Activated T-cell treated with anti-CD3 and anti-CD28 coated beads, Interleukin-2, amount 50 U/mL, for 48 hours (primary cell): ENCODE measurements around the gene MARCHF6.
"Not testable (repeated sequence)": the region's sequence is repeated elsewhere in the genome, so short reads cannot be mapped to it uniquely, and the experiment has no call there.

Experiments
- DNase-seq, 2 experiments: peaks; one replicate each; pipeline ENCODE4 v3.0.0-alpha.2; 2020

MARCHF6 gene

DNA sequence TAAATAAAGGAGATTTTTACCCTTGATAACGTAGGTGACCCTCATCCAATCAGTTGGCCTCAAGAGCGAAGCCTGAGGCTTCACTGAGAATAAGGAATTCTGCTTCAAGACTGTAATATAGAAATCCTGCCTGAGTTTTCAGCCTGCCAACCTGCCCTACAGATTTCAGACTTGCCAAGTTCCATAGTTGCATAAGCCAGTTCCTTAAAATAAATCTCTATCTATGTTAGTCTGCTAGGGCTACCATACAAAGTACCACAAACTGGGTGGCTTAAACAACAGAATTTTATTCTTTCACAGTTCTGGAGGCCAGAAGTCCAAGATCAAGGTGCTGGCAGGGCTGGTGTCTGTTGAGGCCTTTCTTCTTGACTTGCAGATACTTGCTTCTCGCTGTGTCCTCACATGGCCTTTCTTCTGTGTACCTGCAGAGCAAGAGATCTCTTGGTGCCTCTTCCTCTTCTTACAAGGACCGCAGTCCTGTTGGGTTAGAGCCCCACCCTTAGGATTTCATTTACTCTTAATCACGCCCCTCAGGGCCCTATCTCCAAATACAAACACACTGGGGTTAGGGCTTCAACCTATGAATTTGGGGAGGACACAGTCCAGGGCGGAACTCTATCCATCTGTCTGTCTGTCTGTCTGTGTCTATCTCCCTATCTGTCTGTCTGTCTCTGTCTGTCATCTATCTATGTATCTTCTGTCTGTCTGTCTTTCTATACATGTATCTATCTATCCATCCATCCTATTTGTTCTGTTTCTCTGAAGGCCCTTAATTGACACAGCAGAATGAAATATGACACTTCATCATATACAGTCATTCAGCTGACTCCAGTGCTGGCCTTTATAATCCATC lies 28.8 kb upstream of the MARCHF6 start:
- DNase-seq, result no peak

DNA sequence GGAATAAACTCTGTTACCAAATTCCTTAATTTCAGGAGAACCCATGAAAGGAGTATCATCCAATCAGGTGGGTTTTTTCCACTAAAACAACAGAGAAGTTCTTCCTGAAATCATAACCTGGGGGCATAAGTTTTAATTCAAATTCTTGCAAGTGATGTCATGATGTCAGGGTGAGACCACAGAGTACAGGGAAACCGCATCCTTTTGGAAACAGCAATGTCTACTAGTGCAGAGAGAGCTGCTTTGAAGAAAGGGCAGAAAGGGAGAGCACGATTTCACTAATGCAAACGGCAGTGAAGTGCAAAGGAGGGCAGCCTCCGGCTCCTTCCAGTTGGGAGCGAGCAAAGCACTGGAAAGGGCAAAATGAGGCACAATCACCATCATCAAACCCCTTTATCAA lies 25.2 kb upstream of the MARCHF6 start:
- no peak for DNase-seq

DNA sequence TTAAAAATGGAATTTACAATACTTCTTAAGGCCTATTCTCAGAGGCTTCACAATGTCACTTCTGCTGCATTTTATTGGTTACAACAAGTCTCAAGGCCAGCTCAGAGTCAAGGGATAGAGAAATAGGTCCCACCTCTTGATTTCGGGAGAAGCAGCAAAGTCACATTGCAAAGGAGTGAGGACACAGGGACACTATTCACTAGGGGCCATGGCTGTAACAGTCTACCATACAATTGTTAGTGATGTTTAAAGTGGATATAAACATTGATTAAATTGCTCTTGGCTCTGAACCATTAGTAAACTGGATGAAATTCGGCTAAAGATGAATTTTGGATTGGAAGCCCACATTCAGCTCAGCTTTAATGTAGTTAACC lies 24.1 kb upstream of the MARCHF6 start:
- no peak for DNase-seq

DNA sequence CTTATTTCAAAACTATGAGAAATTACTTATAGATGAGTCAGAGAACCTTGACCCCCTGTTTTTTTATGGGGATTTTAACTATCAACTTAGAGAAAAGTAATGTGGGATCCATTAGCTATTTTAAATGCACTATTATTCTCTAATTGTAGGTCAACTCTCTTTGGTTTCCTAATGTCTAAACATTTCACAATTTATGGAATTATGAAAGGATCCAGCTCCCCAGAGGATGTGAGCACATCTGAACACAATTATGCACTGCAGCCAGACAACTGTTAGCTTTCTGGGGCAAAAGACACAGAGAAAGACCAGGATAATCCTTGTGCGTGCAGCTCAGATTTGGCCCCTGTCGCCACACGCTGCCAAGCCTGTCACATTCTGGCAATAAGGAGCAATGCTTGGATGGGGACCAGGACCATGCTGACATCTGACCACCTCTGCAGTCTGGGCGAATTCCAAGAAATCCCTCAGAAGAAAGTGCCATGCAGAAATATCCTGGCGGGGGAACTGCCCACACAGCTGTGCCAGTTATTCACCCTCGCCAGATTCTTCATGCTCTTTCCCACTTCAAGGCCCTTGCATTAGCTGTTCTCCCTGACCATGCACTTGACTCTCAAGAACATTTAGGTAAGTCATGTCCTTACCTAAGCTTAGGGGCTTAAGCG lies 23.5 kb upstream of the MARCHF6 start:
- no peak for DNase-seq

DNA sequence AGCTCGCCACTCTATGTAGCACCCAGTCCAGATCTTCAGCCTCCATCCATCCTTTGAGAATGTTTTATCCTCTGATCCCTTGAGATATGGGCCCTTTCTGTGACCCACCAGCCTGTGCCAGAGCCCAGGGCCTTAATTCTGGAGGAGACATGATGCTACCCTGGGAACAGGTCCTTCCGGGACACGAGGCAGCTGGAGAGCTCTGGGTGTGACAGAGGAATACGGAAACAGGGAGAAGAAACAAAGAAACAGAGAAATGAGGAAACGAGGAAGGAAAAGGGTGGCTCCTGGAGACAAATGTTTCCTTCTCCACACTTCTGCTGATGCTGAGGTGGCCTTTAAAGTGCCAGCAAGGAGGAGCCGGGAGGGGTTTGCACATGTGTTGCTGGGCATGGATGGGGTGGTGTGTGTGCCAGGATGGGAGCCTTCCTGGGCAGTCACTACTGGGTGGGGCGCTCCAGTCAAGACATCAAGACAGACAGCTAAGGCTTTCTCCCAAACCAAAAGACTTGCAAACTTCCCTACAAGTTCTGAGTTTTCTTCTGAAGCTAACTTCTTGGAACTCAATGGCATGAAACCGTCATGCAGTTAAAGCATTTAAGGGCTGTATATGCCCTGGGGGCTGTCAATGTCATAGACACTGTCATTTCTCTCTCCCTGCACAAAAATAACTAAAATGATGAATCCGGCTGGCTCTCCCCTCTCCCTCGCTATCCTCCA lies 22.8 kb upstream of the MARCHF6 start:
- no peak for DNase-seq

DNA sequence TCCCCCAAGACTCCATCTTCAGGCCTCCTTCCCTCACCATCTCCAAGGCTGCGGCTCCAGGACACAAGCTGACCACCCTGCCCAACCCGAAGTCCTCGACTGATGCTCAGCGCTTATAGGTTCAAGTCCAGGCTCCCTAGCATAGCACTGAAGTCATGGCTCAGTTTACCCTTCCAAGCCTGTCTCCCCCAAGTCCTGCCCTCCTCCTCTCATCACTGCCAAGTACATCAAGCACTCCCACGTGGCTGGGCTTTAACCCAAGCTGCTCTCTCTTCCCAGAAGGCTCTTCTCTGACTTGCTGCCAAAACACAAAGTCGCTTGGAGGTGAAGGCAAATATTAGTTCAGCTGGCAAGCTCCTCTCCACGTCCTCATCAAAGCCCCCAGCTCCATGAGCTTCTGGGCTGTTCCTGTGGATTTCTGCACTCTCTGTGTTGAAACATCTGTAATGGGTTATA lies 22.1 kb upstream of the MARCHF6 start:
- no peak for DNase-seq

DNA sequence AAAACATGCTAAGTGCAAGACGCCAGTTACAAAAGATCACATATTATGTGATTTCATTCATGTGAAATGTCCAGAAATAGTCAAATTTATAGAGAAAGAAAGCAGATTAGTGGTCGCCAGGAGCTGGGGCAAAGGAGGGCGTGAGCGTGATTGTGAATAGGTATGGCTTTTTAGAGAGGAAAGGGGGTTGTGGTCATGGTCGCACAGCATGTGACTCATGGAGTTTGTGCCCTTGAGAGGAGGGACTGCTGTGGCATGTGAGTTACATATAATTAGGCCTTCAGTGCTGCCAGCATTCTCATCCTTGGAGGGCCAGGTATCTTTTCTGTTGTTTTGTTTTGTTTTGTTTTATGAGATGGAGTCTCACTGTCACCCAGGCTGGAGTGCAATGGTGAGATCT lies 21.2 kb upstream of the MARCHF6 start:
- DNase-seq, result no peak

DNA sequence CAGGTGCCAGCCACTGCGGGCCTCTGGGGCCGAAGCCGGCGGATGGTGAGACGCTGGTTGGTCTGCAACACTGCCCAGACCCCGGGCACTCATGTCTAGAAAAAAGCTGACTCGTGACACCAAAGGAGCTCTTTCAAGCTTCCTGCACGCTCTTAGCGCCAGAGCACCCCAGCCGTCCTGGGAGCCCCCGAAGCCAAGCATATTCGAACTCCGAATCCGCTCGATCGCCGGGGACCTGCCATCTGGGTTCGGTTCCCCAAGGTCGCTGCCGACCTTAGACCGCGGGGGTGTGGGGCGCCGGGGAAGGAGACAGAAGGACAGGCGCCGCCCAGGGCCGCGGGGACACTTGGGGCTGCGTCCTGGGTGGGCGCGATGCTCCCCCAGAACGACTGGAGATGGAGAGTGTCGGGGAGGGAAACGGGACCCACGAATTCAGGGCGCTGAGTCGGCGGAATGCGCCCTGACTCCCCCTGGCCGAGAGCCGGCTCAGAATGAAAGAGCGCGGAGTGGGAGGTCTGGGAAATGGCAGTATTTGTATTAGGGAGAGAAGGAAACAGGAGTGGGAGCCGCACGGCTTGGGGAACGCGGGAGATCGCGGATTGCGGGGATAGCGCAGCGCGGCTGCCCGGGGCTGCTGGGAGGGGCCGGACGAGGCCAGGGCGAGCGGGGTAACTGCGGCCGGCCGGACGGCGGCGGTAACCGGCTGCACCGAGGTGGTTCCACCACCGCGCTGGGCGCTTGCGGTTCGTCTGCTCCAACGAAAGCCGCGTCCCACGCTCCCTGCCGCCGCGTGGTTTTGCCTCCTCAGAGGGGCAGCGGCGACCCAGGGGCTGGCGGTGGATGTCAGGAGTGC lies 20.1 kb upstream of the MARCHF6 start:
- peak; percentile 23 to 39 for DNase-seq

DNA sequence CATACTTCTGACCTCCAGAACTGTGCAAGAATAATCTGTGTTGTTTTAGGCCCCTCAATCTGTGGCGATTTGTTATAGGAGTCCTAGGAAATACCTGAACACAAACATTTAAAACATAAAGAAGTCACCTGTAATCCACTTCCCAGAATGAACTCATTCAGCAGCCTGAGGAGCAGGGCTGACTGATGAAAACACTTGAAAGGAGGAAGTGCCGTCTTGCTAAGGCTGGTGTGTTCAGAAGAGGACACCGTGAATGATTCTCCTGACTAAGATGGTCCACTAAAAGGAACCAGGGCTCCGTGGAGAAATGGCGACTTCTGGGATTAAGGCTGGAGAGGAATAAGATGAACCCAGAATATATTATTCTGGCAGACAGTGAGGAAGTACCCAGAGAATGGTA lies 18.7 kb upstream of the MARCHF6 start:
- DNase-seq, result no peak

DNA sequence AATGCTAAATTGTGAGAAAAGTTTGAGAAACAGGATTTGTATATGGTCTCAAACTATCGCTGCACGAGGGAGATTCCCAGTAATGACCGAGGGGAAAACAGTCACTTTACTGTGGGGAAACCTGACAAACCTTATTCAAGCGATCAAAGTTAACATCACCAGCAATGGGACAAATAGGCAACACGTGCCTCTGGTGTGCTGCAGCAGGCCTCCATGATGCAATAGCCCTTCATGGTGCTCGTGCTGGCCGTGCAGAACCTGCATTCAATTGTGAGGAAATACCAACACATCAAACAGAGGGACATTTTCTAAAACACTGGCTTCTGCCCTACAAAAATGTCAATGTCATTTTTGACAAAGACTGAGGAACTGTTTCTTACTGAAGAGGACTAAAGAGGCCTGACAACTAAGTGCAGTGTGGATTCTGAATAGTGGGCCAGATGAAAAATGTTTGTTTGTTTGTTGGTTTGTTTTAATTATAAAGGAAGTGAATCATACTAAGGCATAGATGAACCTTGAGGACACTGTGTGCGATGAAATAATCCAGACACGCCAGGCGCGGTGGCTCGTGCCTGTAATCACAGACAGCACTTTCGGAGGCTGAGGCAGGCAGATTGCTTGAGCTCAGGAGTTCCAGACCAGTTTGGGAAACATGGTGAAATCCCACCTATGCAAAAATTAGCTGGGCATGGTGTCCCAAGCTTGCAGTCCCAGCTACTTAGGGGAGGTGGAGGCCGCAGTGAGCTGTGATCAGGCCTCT lies 17.6 kb upstream of the MARCHF6 start:
- no peak for DNase-seq

DNA sequence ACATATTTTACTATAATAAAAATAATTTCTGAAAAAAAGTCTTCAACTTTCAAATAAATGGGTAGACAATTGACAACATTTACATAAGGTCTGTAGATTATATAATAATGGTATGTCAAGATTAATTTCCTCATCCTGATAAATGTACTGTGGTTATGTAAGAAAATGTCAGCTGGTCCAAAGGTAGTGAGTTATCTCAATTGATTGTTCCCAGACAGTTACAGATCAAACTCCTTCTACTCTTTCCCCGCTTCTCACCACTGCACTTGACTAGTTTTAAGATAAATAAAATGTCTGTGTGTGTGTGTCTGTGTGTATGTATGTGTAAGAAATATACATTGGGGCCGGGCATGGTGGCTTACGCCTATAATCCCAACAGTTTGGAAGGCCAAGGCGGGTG lies 16.4 kb upstream of the MARCHF6 start:
- no peak for DNase-seq

DNA sequence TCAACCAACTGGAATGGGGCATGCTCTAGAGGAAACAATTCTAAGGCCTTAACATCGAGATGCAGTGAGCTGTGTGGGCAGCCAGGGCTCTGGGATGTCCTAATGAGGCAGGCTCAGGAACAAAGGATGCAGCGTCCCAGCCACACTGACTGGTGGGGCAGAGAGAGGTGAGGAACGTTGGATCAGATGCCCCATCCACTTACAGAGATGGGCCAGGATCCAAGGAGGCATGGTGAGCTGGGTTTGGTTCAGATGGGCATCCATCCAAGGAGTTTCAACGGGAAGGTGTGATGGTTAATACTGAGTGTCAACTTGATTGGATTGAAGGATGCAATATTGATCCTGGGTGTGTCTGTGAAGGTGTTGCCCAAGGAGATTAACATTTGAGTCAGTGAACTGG lies 15.5 kb upstream of the MARCHF6 start:
- no peak for DNase-seq

DNA sequence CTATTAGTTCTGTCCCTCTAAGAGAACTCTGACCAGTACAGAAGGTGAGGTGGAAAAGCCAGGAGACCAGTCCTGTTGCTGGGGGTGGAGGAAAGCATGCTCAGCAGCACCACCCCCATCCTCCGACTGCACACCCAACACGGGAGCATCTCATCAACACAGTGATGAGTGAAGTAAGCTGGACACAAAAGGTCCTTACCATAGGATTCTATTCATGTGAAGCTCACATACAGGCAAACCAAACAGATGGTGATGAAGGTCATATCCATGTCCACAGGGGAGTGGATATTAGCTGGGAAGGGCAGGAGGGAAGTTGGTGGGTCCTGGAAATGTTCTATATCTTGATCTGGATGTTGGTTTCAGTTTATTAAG lies 14.8 kb upstream of the MARCHF6 start:
- DNase-seq, result no peak

DNA sequence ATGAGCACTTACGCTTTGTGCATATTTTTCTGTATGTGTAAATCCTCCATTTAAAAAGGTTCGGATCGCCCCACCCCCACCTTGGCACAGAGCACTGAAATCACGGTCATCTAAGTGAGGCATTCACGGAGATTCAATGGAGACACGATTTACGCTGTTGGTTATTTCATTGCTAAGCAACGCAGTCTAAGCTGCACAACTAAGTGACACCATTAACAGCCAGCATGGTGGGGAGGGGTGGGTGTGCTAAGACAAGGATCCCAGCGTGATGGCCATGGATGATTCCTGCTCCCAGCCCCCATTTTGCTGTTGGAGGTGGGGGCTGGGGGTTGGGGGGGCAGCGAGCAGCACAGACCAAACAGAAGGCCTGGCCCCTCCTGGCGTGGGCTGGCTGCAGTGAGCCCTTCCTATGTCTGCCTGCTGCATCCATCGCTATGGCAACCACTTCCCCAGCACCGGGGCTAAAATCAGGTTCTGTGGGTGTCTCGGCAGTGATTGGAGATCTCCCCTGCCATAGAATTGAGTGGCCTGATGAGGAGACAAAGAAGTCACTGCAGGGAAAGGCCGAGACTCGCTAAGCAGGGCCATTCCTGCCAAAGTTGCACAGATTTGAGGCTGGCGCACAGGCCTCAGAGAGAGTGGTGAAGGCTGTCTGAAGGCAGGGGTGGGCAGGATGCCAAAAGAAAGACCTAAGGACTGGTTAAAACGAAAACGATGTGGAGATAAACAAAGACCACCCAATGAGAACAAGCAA lies 14.3 kb upstream of the MARCHF6 start:
- no peak for DNase-seq

DNA sequence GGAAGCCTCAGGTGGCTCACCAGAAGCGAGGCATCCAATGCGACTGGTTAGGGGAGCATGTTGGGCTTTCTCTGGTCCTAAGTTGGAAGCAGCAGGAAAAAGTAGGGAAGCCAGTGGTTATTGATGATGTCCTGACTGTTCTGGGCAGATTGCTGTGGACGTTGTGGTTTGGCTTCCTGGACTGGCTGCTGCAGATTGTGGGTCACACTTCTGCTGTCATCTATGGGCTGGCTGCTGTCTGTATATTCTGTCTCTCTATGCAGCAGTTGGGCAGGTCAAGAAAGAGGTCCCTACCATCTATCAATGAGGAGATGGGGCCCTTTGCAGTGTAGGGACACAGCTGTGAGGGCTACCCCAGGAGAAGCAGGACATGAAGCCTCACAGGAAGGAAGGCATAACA lies 13.5 kb upstream of the MARCHF6 start:
- DNase-seq, result no peak

DNA sequence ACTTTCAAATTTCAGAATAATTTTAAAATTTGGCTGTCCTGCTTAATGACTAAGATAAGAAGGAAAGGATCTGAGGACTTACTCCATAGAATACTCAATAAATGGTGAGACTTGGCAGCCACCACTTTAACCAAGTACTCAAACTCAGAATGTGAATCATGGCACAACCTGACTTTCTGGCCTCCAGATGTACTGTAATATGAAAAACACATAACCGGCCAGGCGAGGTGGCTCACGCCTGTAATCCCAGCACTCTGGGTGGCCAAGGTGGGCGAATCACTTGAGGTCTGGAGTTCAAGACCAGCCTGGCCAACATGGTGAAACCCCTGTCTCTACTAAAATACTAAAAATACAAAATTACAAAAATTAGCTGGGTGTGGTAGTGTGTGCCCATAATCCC lies 10.0 kb upstream of the MARCHF6 start:
- no peak for DNase-seq

DNA sequence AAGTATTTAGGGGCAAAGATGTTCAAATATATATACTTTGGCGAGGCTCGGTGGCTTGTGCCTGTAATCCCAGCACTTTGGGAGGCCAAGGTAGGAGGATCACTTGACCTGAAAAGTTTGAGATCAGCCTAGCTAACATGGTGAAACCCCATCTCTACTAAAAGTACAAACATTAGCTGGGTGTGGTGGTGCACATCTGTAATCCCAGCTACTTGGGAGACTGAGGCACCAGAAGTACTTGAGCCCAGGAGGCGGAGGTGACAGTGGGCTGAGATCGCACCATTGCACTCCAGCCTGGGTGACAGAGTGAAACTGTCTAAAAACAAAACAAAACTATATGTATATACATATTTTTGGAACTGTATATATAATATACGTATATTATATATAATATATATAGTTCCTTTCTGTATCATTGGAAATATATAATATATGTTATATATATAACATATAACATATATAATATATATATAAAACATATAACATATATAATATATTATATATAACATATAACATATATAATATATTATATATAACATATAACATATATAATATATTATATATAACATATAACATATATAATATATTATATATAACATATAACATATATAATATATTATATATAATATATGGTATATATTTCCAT lies 8.9 kb upstream of the MARCHF6 start:
- not testable (repeated sequence) for DNase-seq

DNA sequence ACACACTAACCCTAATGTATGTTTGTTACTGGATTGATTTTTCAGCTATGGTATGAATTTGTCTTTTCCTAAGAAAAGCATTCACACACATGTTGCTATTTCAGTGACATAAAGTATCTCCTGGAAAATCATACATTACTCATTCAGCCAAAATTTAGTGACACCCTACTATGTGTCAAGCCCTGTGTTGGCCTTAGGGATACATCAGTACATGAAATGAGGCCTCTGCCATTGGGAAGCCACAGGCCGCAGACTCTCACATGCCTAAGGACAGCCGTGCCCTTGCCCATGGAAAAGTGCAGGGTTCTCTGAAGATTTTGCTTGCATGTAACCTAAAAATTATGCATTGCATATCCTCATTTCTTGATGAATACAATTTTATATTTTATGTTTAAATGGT lies 5.2 kb upstream of the MARCHF6 start:
- DNase-seq, result no peak

DNA sequence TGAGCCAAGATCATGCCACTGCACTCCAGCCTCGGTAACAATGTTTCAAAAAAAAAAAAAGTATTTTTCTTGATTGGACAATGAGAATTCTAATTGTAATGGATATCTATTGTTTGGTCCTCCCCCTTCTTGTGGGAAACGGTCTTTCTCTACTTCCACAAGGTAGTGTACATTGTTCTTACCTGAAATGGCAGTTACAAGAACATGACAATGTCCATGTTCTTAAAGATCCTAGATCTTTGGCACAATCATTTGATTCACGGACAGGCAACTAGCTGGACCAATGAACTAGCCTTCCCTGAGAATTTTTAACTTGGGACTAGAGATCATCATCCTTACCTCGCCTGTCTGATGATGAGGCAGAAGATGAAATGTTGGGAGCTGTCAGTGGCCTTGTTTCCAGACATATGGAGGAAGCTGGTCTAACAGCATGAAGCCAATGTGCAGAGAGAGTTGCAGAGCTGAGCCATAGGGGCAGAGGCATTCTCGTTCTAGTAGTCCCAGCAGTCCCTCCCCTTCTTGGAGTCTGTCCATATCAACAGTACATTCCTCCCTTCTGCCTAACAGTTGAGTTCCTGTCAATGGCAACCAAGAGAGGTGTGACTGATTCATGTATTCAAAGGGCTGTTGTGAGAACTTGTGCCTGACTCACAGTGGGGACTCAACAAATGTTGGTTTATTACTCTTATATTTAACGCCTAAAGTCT lies 2.1 kb upstream of the MARCHF6 start:
- DNase-seq, result no peak

DNA sequence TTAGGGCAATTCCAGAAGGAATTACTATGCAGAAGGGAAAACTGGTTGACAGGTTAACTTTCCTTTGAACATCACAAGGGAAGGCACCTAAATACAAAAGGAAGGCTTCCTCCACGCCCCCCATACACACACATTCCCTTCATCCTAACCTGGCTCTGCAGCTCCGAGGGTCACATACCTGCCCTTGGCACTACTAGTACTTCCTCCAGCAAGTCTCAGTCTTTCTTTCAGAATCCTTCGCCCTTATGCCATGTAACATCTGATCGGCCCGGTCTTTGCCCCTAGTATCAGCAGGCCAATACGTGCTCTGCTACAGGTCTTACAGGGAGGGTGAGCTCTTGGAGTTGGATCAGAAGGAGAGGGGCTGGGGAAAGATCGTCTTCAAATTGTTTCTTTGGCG lies 1.6 kb upstream of the MARCHF6 start:
- no peak for DNase-seq
